CD8-positive, alpha-beta memory T cell (primary cell): ENCODE data around the gene CREB5. TPM values are rescaled to one million over a fixed set of nuclear protein-coding genes. Genes with fewer than 3 reads are reported as not detected.

Source experiments
- CTCF ChIA-PET: fragments of 350-600 bp; sonication (Branson Sonifier 250); formaldehyde crosslinking; loops from one replicate; lab custom pipeline; 2021; ENCODE audit warnings: antibody characterized with exemption; lab: Charles Lee
- POLR2A ChIA-PET: fragments of 350-600 bp; sonication (Branson Sonifier 250); formaldehyde crosslinking; loops from one replicate; lab custom pipeline; 2021; ENCODE audit warnings: antibody characterized with exemption; lab: Charles Lee
- DNase-seq, 5 donors: peaks; one replicate each; pipeline versions ENCODE4 v3.0.0 to v3.0.0-alpha.2; 2020 to 2022; ENCODE audit warnings: mixed read lengths in 1 of 5
- H3K27ac ChIP-seq: one replicate; pipeline ENCODE4 v1.7.0; 2013; ENCODE audit warnings: low read depth, mild to moderate bottlenecking, low read length, moderate library complexity
- H3K27me3 ChIP-seq: 2 replicates; pipeline ENCODE4 v1.7.0; 2013; ENCODE audit warnings: low read length, mild to moderate bottlenecking; ENCODE audit not compliant: insufficient read depth, poor library complexity, severe bottlenecking
- H3K36me3 ChIP-seq: 2 replicates; pipeline ENCODE4 v1.7.0; 2013; ENCODE audit warnings: mild to moderate bottlenecking, low read length, moderate library complexity; ENCODE audit not compliant: insufficient read depth
- H3K4me1 ChIP-seq: 2 replicates; pipeline ENCODE4 v1.7.0; 2013; ENCODE audit warnings: mild to moderate bottlenecking, low read length, moderate library complexity; ENCODE audit not compliant: insufficient read depth
- H3K4me3 ChIP-seq: 2 replicates; pipeline ENCODE4 v1.7.0; 2013; ENCODE audit warnings: mild to moderate bottlenecking, low read length
- H3K9me3 ChIP-seq: 2 replicates; pipeline ENCODE4 v1.7.0; 2013; ENCODE audit warnings: mild to moderate bottlenecking, low read length
- H3K27ac Mint-ChIP-seq, 8 donors: one replicate each; pipeline ENCODE4 v1.8.0; 2020 to 2021; ENCODE audit warnings: mixed read lengths in 8 of 8, mild to moderate bottlenecking in 6 of 8, inconsistent platforms in 3 of 8, moderate library complexity in 3 of 8
- H3K27me3 Mint-ChIP-seq, 2 donors: one replicate each; pipeline ENCODE4 v1.8.0; 2020 to 2021; ENCODE audit warnings: mixed read lengths in 2 of 2, mild to moderate bottlenecking in 1 of 2, moderate library complexity in 1 of 2
- H3K36me3 Mint-ChIP-seq, 3 donors: one replicate each; pipeline ENCODE4 v1.8.0; 2020 to 2021; ENCODE audit warnings: mixed read lengths in 3 of 3, inconsistent platforms in 1 of 3, mild to moderate bottlenecking in 1 of 3
- H3K4me1 Mint-ChIP-seq, 3 donors: one replicate each; pipeline ENCODE4 v1.8.0; 2020 to 2021; ENCODE audit warnings: mixed read lengths in 3 of 3, inconsistent platforms in 1 of 3, mild to moderate bottlenecking in 1 of 3
- H3K4me3 Mint-ChIP-seq, 7 donors: one replicate each; pipeline ENCODE4 v1.8.0; 2020 to 2021; ENCODE audit warnings: mixed read lengths in 7 of 7, mild to moderate bottlenecking in 6 of 7, moderate library complexity in 4 of 7, inconsistent platforms in 2 of 7
- H3K9me3 Mint-ChIP-seq, 5 donors: one replicate each; pipeline ENCODE4 v1.8.0; 2020 to 2022; ENCODE audit warnings: mixed read lengths in 5 of 5, mild to moderate bottlenecking in 3 of 5, moderate library complexity in 2 of 5, inconsistent platforms in 1 of 5
- polyA plus RNA-seq: library from polyadenylated mRNA; unstranded; fragments of 300-500 nt; fragmentation: Illumina TruSeq; gene quantifications from one replicate; pipeline ENCODE4 v1.2.3, GENCODE V29; 2021
- total RNA-seq, 2 experiments: library from RNA; stranded (reverse); gene quantifications; one replicate each; pipeline ENCODE4 v1.2.3, GENCODE V29; 2021

The CREB5 gene
- total and polyA plus RNA-seq, 3 experiments from 2014 or later: not detected

GRCh38 chr7:28466885-28467284, 54.6 kb downstream of the CREB5 start:
- H3K36me3 Mint-ChIP-seq: no peaks in the 10 kb centered on the region
- H3K27me3 ChIP-seq: no peaks in the 10 kb centered on the region
- no peaks in the 10 kb centered on the region for H3K9me3 ChIP-seq
- peaks cover 0 to 7% of the 10 kb centered on the region in 2 donors for H3K27me3 Mint-ChIP-seq
- ChIA-PET CTCF (no interaction called here), POLR2A (no interaction called here)
- H3K9me3 Mint-ChIP-seq: no peaks in the 10 kb centered on the region
- no peak overlapping the region for H3K4me3 ChIP-seq
- no peak overlapping the region for H3K27ac Mint-ChIP-seq
- no peak overlapping the region for H3K4me3 Mint-ChIP-seq
- no peaks in the 10 kb centered on the region for H3K36me3 ChIP-seq
- no peak for DNase-seq
- no peaks in the 10 kb centered on the region for H3K4me1 ChIP-seq
- no peak overlapping the region for H3K27ac ChIP-seq
- no peaks in the 10 kb centered on the region for H3K4me1 Mint-ChIP-seq

- peaks cover 7 to 10% of the 10 kb centered on the region in 2 donors for H3K27me3 Mint-ChIP-seq
- POLR2A ChIA-PET: no interaction called here
These were observed 57.2 kb downstream of the CREB5 start for GRCh38 chr7:28469562-28469961.

DNA sequence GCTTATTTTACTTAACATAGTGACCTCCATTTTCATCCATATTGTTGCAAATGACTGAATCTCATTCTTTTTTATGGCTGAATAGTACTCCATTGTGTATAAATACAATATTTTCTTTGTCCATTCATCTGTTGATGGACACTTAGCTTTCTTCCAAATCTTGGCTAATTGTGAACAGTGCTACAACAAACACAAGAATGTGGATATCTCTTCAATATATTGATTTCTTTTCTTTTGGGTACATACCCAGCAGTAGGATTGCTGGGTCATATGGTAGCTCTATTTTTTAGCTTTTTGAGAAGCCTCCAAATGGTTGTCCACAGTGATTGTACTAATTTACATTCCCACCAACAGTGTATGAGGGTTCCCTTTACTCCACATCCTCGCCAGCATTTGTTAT, 58.0 kb downstream of the CREB5 start:
- H3K9me3 ChIP-seq: no peaks in the 10 kb centered on the region
- H3K4me1 ChIP-seq: no peaks in the 10 kb centered on the region
- H3K27ac Mint-ChIP-seq: no peak overlapping the region
- no peak for DNase-seq
- H3K4me3 Mint-ChIP-seq: no peak overlapping the region
- no peak overlapping the region for H3K27ac ChIP-seq
- H3K27me3 ChIP-seq: no peaks in the 10 kb centered on the region
- peaks cover 10% of the 10 kb centered on the region in 2 donors for H3K27me3 Mint-ChIP-seq
- POLR2A ChIA-PET: no interaction called here
- no peaks in the 10 kb centered on the region for H3K36me3 Mint-ChIP-seq
- CTCF ChIA-PET: no interaction called here
- no peaks in the 10 kb centered on the region for H3K36me3 ChIP-seq
- no peak overlapping the region for H3K4me3 ChIP-seq
- no peaks in the 10 kb centered on the region for H3K4me1 Mint-ChIP-seq
- peaks cover 0 to 2% (median 0%) of the 10 kb centered on the region in 5 donors for H3K9me3 Mint-ChIP-seq

More at GRCh38 chr7:28469562-28469961, 57.2 kb downstream of the CREB5 start:
- no peaks in the 10 kb centered on the region for H3K9me3 ChIP-seq
- DNase-seq: no peak
- H3K36me3 Mint-ChIP-seq: no peaks in the 10 kb centered on the region
- H3K4me1 ChIP-seq: no peaks in the 10 kb centered on the region
- no peaks in the 10 kb centered on the region for H3K36me3 ChIP-seq
- no peak overlapping the region for H3K27ac ChIP-seq
- H3K27me3 ChIP-seq: no peaks in the 10 kb centered on the region
- CTCF ChIA-PET: no interaction called here
- no peak overlapping the region for H3K4me3 Mint-ChIP-seq
- H3K4me3 ChIP-seq: no peak overlapping the region
- H3K4me1 Mint-ChIP-seq: no peaks in the 10 kb centered on the region
- peaks cover 0 to 2% (median 0%) of the 10 kb centered on the region in 5 donors for H3K9me3 Mint-ChIP-seq
- no peak overlapping the region for H3K27ac Mint-ChIP-seq

DNA sequence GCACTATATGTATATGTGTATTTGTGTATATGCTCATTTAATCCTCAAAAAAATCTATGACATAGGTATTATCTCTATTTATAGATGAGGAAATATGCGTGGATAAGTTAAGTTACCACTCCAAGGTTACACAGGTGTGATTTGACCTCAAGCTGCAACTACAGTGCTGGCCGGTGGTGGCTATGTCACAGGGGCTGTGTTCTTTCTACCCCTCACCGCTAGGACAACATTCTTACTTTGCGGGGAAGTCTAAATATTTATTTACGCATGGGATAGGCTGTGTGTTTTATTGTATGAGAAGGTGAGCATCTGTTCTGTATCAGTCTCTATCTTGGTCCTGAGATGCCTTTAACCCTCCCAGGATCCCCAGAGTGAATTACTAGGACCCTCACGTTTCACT, 60.0 kb downstream of the CREB5 start:
- Mint-ChIP-seq H3K27ac (no peak overlapping the region), H3K4me1 (no peaks in the 10 kb centered on the region), H3K4me3 (no peak overlapping the region), H3K27me3 (peaks cover 12 to 20% of the 10 kb centered on the region in 2 donors), H3K36me3 (no peaks in the 10 kb centered on the region), H3K9me3 (peaks cover 0 to 2% (median 0%) of the 10 kb centered on the region in 5 donors)
- no peak overlapping the region for H3K27ac ChIP-seq
- H3K36me3 ChIP-seq: no peaks in the 10 kb centered on the region
- no peak for DNase-seq
- POLR2A ChIA-PET: no interaction called here
- no peaks in the 10 kb centered on the region for H3K27me3 ChIP-seq
- CTCF ChIA-PET: no interaction called here
- no peak overlapping the region for H3K4me3 ChIP-seq
- no peaks in the 10 kb centered on the region for H3K9me3 ChIP-seq
- no peaks in the 10 kb centered on the region for H3K4me1 ChIP-seq

DNA sequence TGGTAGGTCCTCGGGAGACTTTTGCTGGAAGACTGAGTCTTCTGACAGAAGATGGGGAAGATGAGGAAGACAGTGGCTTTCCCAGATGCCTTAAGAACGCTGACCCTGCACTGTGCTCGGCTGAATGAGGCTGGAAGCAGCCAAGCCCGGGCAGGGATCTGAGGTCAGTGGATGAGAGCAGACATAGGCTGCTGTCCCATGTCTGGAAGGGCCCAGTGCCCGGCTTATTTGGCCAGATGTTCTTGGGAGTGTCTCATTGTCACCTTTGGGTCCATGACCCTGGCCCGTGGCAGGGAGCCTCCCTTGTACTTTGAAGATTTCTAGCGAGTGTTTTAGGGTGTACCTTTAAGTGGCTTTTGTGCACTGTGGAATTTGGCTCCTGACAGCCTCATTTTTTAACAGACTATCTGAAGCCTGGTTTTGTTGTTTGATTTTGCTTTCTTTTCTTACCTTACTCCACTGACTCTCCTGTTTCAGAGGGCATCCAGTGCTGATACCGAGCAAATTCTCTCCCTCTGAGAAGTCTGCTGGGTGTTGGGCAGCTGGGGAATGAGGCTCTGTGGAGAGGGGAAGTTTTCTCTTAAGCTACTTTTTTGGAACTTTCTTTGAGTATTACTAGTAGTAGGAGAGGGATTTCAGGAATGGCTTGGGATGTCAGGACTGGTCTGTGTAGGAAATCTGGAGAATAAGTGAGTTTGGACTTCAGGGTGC, 61.4 kb downstream of the CREB5 start:
- H3K36me3 Mint-ChIP-seq: no peaks in the 10 kb centered on the region
- H3K4me3 ChIP-seq: no peak overlapping the region
- H3K27me3 Mint-ChIP-seq: peaks cover 10 to 23% of the 10 kb centered on the region in 2 donors
- ChIA-PET POLR2A (no interaction called here), CTCF (no interaction called here)
- no peaks in the 10 kb centered on the region for H3K27me3 ChIP-seq
- no peak overlapping the region for H3K4me3 Mint-ChIP-seq
- H3K27ac ChIP-seq: no peak overlapping the region
- no peaks in the 10 kb centered on the region for H3K4me1 ChIP-seq
- peaks cover 0 to 2% (median 0%) of the 10 kb centered on the region in 5 donors for H3K9me3 Mint-ChIP-seq
- H3K36me3 ChIP-seq: no peaks in the 10 kb centered on the region
- no peaks in the 10 kb centered on the region for H3K4me1 Mint-ChIP-seq
- H3K9me3 ChIP-seq: no peaks in the 10 kb centered on the region
- no peak for DNase-seq
- H3K27ac Mint-ChIP-seq: peak overlapping the region in 1 of 8 donors; percentile 38

DNA sequence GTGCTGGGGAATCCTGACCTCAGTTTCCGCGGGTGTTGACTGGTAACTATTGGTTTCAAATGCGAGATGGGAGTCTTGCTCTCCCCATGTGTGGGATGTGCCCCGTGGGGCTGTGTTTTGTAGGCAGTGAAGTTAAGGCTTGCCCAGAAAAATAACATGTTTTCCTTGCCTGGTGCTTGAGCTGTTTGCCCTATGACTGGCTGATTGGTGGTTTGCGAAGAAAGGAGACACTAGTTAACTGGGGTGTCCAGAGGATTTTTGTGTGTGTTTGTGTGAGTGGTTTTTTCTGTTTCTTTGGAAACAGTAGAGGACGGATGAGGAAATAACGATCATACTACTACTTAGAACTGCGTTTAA, 61.9 kb downstream of the CREB5 start:
- Histone ChIP-seq H3K4me3 (no peak overlapping the region), H3K27ac (no peak overlapping the region), H3K36me3 (no peaks in the 10 kb centered on the region), H3K27me3 (no peaks in the 10 kb centered on the region), H3K9me3 (no peaks in the 10 kb centered on the region), H3K4me1 (no peaks in the 10 kb centered on the region)
- peaks cover 0 to 2% (median 0%) of the 10 kb centered on the region in 5 donors for H3K9me3 Mint-ChIP-seq
- no peak overlapping the region for H3K4me3 Mint-ChIP-seq
- no peaks in the 10 kb centered on the region for H3K4me1 Mint-ChIP-seq
- CTCF ChIA-PET: no interaction called here
- H3K27ac Mint-ChIP-seq: no peak overlapping the region
- POLR2A ChIA-PET: no interaction called here
- H3K27me3 Mint-ChIP-seq: peaks cover 13 to 28% of the 10 kb centered on the region in 2 donors
- DNase-seq: no peak
- H3K36me3 Mint-ChIP-seq: no peaks in the 10 kb centered on the region

DNA sequence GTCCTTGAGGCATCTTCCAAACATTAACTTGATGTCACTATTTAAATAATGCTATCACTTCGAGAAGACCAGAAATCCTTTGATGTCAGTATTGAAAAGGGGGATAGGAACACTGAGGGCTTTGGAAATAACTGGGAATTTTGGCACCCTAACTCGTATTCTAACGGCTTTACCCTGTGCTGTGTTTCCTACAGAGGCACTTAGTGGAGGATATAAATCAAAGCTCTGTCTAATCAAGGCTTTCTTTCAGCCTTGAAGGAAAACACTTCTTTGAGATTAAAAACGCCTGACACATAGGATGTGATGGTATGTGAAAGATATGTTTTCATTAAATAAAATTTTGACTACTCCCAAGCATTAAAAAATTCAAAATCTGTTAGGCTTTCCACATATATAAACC, 62.3 kb downstream of the CREB5 start:
- H3K4me1 ChIP-seq: no peaks in the 10 kb centered on the region
- no peak overlapping the region for H3K27ac Mint-ChIP-seq
- peaks cover 0 to 2% (median 0%) of the 10 kb centered on the region in 5 donors for H3K9me3 Mint-ChIP-seq
- H3K36me3 Mint-ChIP-seq: no peaks in the 10 kb centered on the region
- DNase-seq: no peak
- peaks cover 13 to 28% of the 10 kb centered on the region in 2 donors for H3K27me3 Mint-ChIP-seq
- H3K9me3 ChIP-seq: no peaks in the 10 kb centered on the region
- H3K4me1 Mint-ChIP-seq: no peaks in the 10 kb centered on the region
- ChIA-PET CTCF (no interaction called here), POLR2A (no interaction called here)
- H3K27me3 ChIP-seq: no peaks in the 10 kb centered on the region
- H3K36me3 ChIP-seq: no peaks in the 10 kb centered on the region
- no peak overlapping the region for H3K27ac ChIP-seq
- no peak overlapping the region for H3K4me3 ChIP-seq
- H3K4me3 Mint-ChIP-seq: no peak overlapping the region

DNA sequence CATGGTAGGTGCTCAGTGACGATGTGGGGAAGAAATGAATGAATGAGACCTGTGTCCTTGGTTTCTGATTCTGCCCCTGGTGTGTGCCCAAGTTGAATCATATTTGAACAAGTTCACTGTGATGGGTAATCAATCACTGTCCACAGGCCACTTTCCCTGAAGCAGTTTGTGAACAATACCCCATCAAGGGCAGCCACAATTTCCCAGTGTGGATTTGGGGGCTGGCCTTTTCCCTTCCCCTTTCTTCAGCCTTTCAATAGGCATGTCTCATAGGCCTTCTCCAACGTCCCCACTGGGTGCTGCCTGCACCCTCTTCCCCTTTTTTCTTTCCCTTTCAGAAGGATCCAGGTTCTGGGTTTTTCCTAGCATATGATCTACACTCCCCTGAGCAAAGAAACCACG, 64.7 kb downstream of the CREB5 start:
- DNase-seq: no peak
- Histone ChIP-seq H3K9me3 (no peaks in the 10 kb centered on the region), H3K27me3 (no peaks in the 10 kb centered on the region), H3K4me1 (no peaks in the 10 kb centered on the region), H3K4me3 (no peak overlapping the region), H3K36me3 (no peaks in the 10 kb centered on the region), H3K27ac (no peak overlapping the region)
- CTCF ChIA-PET: no interaction called here
- Mint-ChIP-seq H3K9me3 (peaks cover 0 to 2% (median 0%) of the 10 kb centered on the region in 5 donors), H3K4me1 (no peaks in the 10 kb centered on the region), H3K27ac (no peak overlapping the region), H3K36me3 (no peaks in the 10 kb centered on the region), H3K4me3 (no peak overlapping the region), H3K27me3 (peaks cover 15 to 39% of the 10 kb centered on the region in 2 donors)
- POLR2A ChIA-PET: no interaction called here
